Ovary (tissue), 3 donors: ENCODE data around the gene TBC1D1.

Experiments
- CTCF ChIP-seq, 3 donors: fragments of 450-650 bp in 2 of 3; fragments of 200-600 bp in 1 of 3; IDR thresholded peaks; one replicate each; pipeline versions ENCODE4 v1.5.1 to v1.8.0; 2016 to 2022; ENCODE audit warnings: antibody characterized with exemption in 3 of 3, mild to moderate bottlenecking in 1 of 3
- EP300 ChIP-seq: sonication (generic); formaldehyde crosslinking; IDR thresholded peaks from one replicate; pipeline ENCODE4 v1.6.1; 2017; ENCODE audit warnings: antibody characterized with exemption
- POLR2A ChIP-seq: fragments of 450-650 bp; IDR thresholded peaks from one replicate; pipeline ENCODE4 v1.6.1; 2017; ENCODE audit warnings: antibody characterized with exemption, mild to moderate bottlenecking, moderate library complexity
- donor health status: DM: no; HTN: no; CAD: no.

- TF ChIP-seq EP300 (no peak), CTCF (IDR thresholded peaks at IDR 0.05) (no peak), POLR2A (no peak)
Observed at GRCh38 chr4:38014421-38014852, 123.6 kb downstream of the TBC1D1 start.
